HCEC 1CT (cell line): ENCODE measurements around the gene PPP2R5C.
"Not testable (repeated sequence)": the region's sequence is repeated elsewhere in the genome, so short reads cannot be mapped to it uniquely, and the experiment has no call there.

Source experiments
- DNase-seq: peaks from one replicate; pipeline ENCODE4 v3.0.0-alpha.2; 2017

The PPP2R5C gene

DNA sequence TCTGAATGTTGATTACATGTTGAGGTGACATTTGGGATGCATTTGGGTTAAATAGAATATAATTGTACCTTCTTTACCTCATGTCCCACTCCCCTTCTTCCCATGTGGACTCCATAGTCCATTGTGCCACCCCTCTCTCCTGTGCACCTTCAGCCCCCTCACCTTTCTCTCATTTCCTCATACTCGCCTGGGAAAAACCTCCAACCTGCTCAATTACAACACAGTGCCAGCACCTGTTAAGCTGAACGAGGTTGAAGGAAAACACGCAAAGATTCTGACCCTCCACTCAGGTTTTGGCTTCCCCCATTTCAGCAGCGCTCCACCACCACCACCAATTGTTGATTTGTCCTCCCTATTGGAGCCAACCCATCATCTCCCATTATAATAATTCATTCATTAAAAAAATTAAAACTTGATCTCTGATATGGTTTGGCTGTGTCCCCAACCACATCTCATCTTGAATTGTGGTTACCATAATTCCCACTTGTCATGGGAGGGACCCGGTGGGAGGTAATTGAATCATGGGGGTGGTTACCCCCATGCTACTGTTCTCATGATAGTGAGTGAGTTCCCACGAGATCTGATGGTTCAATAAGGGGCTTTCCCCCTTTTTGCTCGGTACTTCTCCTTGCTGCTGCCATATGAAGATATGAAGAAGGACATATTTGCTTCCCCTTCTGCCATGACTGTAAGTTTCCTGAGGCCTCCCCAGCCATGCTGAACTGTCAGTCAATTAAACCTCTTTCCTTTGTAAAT lies 33.7 kb upstream of the PPP2R5C start:
- DNase-seq: no peak

DNA sequence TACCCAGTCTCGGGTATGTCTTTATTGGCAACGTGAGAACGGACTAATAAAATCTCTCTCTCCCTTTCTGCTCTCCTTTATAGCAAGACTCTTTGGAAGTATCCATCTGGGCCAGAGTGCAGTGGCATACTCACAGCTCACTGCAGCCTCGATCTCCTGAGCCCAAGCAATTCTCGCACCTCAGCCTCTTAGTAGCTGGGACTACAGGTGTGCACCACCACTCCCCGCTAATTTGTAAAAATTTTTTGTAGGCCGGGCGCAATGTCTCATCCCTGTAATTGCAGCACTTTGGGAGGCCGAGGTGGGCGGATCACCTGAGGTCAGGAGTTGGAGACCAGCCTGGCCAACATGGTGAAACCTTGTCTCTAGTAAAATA lies 33.2 kb upstream of the PPP2R5C start:
- no peak for DNase-seq

DNA sequence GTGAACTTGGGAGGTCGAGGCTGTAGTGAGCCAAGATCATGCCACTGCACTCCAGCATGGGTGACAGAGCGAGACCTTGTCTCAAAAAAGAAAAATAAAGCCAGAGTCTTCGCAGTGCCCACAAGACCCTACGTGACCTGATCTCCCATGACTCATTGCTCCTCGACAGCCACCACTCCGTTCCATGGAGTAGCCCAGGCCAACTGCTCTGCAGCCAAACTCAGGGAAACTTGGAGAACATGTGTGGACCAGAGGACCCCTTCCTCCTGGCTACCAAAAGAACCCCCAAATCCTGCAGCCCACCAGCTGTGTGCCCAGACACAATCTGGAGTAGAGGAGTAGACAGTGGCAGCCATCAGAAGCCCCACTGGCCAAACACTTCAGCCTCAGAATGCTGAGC lies 32.1 kb upstream of the PPP2R5C start:
- no peak for DNase-seq

- not testable (repeated sequence) for DNase-seq
Observed at GRCh38 chr14:101730157-101730556, 31.4 kb upstream of the PPP2R5C start.

GRCh38 chr14:101730626-101731186 lies 30.8 kb upstream of the PPP2R5C start:
- DNase-seq: no peak

- DNase-seq: peak; percentile 56
Observed at GRCh38 chr14:101731187-101732080, 30.1 kb upstream of the PPP2R5C start.

- DNase-seq: no peak
Observed at GRCh38 chr14:101732118-101732517, 29.4 kb upstream of the PPP2R5C start.

DNA sequence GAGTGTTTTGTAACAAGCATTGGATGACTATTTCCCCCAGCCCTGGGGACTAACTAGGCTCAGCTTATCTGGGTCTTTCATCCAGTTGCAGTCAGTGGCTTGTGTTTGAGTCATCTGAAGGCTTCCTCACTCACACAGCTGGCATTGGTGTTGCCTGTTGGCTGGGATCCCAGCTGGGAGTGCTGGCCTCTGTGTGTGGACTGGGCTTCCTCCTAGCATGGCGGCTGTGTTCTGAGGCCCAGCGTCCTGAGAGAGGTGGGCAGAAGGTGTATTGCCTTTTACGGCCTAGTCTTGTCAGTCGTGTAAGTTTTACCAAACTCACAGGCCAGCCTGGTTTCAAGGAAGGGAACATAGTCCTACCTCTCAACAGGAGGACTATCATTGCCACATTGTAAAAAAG lies 28.3 kb upstream of the PPP2R5C start:
- DNase-seq: peak; percentile 49

DNA sequence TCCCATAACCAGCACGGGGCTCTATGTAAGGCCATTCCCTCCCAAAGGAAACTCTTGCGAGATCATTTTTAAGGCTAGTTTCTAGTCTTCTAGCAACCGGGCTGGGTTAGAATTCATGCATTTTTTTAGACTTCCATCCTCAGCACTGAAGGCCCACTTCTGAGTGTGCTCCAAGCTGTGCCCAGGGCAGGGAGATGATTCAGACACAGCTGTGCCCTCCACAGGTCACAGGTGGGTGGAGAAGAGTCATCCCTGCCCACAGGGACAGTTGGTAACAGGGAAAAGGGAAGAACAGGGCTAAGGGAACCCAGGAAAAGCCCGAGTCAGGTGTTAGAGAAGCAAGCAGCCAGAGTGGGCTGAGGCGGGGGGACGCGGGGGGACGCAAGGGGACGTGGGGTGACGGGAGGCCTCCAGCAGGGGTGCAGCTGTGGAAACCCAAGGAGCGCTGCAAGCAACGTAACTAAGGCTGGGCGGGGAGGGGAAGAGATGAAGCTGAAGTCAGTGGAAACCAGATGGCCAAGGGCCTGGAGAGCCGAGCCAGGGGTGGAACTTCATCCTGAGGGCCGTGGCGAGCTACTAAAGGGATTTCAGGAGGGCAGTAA lies 27.2 kb upstream of the PPP2R5C start:
- no peak for DNase-seq

DNA sequence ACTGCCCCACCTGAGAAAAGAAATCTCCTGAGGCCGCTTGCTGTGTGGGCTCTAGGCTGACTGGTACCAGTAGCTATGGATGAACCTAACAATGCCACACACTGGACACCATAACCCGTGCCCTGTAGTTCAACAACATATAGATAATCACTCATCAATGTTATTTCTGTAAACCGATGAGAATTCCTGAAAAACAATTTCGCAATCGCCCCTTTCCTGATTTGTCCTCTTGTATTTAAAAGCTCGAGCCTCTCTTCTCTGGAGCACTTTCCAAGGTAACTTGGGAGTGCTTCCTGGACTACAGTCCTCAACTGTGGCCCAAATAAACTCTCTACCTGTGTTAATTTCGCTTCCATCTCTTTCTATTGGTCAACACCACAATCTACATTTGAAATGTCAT lies 26.1 kb upstream of the PPP2R5C start:
- no peak for DNase-seq

GRCh38 chr14:101736071-101736470 lies 25.4 kb upstream of the PPP2R5C start:
- DNase-seq: no peak

DNA sequence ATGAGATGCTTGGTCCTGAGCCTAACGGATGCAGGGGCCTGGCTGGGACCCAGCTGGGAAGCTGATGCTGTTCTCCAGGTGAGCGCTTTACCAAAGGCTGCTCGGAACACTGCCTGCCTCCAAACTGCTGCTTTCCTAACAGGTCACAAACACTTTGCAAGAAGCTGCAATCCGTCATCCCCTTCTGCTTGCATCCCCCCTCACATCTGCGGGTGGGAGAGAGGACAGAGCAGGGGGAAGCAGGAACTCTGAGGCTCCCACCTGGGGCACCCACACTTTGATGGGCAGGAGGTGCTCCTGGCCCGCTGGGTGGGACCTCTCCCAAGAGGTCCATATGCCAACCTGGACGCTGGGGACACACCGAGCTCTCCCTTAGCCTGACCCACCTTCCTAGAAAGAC lies 24.9 kb upstream of the PPP2R5C start:
- no peak for DNase-seq

DNA sequence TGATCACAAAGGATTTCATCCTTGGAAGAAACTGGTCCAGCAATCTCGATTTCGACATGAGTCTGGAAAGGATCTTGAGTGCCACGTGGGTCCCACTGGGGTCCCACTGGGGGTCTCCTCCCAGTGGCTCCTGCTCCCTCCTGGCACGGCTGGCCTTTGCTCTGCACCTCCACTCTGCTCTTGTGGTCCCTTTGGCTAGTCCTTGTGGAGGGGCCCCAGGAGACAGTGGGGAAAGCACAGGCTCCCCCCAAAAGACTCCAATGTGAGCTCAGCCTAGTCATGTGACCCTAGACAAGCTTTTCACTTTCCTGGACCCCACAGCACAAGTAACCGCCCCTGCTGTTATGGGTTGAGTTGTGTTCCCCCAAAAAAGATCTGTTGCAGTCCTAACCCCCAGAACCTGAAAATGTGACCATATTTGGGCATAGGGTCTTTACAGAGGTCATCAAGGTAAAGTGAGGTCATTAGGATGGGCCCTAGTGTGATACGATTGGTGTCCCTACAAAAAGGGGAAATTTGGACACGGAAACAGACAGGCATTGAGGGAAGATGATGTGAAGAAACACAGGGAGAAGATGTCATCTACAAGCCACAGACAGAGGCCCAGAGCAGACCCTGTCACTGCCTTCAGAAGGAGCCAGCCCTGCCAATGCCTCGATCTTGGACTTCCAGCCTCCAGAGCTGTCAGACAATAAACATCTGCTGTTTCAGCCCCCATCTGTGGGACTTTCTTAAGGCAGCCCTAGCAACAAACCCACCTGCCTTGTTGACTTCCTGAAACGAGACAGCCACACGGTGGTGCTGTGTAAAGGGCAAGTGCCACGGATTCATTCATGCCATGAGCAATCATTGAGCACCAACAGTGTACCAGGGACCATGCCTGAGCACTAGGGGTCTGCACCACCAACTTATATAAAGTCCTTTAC lies 23.8 kb upstream of the PPP2R5C start:
- no peak for DNase-seq

- no peak for DNase-seq
Observed at GRCh38 chr14:101738703-101739320, 22.7 kb upstream of the PPP2R5C start.

DNA sequence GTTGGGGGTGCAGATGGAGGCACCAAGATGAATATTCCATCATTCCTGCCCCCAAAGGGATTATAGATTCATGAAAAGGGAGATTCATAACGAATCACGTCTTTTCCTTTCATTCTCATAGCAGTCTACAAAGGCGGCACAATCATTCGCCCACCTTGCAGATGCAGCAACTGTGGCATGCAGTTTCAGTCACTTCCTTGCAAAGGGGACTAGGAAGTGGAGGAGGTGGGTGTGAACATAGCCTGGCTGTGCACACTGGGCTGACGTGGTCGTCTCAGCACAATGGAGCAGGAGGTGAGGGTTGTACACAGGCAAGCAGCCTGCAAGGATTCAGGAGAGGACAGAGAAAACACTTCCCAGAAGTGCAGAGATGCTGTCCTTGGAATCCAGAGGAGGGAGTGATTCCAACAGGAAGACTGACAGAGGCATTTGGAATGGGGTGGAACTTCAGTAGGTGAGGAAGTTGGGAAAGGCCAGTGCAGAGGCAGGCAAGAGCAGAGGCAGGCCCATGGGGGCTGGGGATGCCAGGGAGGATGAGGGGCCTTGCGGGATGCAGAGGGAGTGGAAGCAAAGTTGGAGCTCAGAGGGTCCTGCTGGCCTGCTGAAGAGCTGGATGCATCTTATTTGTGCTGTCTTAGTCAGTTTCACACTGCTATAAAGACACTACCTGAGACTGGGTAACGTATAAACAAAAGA lies 21.9 kb upstream of the PPP2R5C start:
- DNase-seq: no peak

DNA sequence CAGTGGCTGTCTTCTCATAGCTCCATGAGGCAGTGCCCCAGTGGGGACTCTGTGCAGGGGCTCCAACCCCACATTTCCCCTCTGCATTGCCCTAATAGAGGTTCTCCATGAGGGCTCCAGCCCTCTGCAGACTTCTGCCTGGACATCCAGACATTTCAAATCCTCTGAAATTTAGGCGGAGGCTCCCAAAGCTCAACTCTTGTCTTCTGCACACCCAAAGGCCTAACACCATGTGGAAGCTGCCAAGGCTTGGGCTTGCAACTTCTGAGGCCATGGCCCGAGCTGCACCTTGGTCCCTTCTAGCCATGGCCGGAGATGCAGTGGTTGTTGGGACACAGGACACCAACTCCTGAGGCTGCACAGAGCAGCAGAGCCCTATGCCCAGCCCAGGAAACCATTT lies 20.5 kb upstream of the PPP2R5C start:
- DNase-seq: no peak

DNA sequence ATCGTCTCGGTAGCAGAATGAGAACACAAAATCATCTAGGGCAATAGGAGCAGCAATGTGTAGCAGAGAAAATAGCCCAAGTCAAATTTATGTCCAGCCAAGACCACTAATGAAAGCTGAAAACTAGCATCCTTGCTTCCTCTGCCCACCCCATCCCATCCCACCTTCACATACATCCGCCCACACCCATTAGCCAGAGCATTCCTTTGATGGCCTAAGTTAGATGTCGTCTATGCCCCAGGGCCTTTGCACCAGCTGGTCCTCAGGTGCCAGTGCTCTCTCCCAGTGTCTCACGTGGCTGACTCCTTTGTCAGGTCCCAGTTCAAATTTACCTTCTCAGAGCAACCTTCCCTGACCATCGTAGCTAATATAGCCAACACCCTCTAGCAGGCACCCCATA lies 17.8 kb upstream of the PPP2R5C start:
- DNase-seq: no peak

DNA sequence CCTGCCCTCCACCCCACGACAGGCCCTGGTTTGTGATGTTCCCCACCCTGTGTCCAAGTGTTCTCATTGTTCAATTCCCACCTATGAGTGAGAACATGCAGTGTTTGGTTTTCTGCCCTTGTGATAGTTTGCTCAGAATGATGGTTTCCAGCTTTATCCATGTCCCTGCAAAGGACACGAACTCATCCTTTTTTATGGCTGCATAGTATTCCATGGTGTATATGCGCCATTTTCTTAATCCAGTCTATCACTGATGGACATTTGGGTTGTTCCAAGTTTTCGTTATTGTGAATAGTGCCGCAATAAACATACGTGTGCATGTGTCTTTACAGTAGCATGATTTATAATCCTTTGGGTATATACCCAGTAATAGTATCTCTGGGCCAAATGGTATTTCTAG lies 17.1 kb upstream of the PPP2R5C start:
- DNase-seq: not testable (repeated sequence)

- not testable (repeated sequence) for DNase-seq
Observed at GRCh38 chr14:101749756-101750155, 11.8 kb upstream of the PPP2R5C start.

DNA sequence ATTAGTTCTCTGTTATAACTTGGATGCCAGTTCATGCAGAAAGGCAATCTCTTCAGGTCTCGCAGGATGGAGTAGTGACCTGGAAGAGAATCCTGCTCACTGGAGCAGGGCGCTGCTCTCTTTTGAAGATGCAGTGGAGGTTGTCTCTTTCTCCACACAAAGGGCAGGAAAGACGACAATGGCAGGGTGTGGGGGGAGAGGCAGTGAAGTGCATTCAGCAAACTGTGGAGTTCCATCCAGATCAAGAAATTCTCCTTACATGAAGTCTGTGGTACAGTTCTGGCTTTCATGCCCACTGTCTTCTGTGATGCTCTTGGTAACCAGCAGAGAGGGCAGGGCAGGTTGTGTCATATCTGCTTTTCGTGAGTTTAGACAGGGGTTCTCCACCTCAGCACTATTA lies 6.6 kb upstream of the PPP2R5C start:
- DNase-seq: no peak
